ENCODE results near the gene STK33. TPM values are rescaled to one million over a fixed set of nuclear protein-coding genes. Genes with fewer than 3 reads are reported as not detected.

The STK33 gene
- total RNA-seq, 1 experiment from 2014 or later = 19.5 TPM

DNA sequence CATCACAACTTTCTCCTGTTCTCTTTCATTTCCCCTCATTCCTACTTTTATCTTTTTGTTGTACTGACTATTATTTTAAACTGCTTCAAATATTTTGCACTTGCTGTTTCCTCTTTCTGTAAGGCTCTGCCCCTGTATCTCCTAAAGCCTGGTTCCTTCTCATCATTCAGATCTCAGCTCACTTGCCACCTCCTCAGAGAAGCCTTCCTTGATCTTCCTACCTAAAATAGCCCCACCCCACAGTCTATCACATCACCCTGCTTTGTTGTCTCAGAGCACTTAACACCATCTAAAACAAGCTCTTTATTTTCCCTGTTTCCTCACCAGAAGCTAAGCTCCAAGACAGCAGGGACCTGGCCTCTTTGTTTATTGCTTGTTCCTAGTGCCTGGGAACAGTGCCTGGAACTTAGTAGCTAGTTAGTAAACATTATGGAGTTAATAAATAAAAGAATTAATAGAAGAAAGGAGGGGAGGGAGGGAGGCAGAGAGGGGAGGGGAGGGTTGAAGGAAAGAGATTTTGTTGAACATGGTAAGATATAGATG lies 2.5 kb upstream of the STK33 start:
- TF ChIP-seq, protein P1, sequence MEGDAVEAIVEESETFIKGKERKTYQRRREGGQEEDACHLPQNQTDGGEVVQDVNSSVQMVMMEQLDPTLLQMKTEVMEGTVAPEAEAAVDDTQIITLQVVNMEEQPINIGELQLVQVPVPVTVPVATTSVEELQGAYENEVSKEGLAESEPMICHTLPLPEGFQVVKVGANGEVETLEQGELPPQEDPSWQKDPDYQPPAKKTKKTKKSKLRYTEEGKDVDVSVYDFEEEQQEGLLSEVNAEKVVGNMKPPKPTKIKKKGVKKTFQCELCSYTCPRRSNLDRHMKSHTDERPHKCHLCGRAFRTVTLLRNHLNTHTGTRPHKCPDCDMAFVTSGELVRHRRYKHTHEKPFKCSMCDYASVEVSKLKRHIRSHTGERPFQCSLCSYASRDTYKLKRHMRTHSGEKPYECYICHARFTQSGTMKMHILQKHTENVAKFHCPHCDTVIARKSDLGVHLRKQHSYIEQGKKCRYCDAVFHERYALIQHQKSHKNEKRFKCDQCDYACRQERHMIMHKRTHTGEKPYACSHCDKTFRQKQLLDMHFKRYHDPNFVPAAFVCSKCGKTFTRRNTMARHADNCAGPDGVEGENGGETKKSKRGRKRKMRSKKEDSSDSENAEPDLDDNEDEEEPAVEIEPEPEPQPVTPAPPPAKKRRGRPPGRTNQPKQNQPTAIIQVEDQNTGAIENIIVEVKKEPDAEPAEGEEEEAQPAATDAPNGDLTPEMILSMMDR (conservative IDR thresholded peaks at IDR 0.05) = no peak
- no peak for DNase-seq

More for the DNA sequence above, 2.5 kb upstream of the STK33 start:
- no peaks in the 10 kb centered on the region for H3K4me1 ChIP-seq (ENCODE audit: insufficient read depth, low read length)
- no peak overlapping the region for H2BK15ac ChIP-seq (ENCODE audit: low read depth, low read length)
- H3K4me1 Mint-ChIP-seq = peaks cover 18 to 25% of the 10 kb centered on the region in 2 experiments
- H3K27me3 ChIP-seq (ENCODE audit: insufficient read depth, low read length) = no peaks in the 10 kb centered on the region
- H4K20me1 ChIP-seq (ENCODE audit: control insufficient read depth, insufficient read depth, insufficient read length) = no peaks in the 10 kb centered on the region
- H3K4ac ChIP-seq (ENCODE audit: low read depth, low read length) = no peak overlapping the region
- H3K9me3 Mint-ChIP-seq = no peaks in the 10 kb centered on the region
- H3K79me1 ChIP-seq (ENCODE audit: insufficient read depth, low read depth, low read length, poor library complexity, severe bottlenecking) = no peaks in the 10 kb centered on the region
- no peaks in the 10 kb centered on the region for H3K9me3 ChIP-seq (ENCODE audit: control insufficient read depth, low read depth, low read length)
- H2BK12ac ChIP-seq (ENCODE audit: insufficient read length, low read depth, low read length) = no peak overlapping the region
- H4K91ac ChIP-seq (ENCODE audit: insufficient read length, low read depth, low read length) = no peak overlapping the region
- H3K79me2 ChIP-seq (ENCODE audit: insufficient read depth, low read length) = no peaks in the 10 kb centered on the region
- no peak overlapping the region for H3K56ac ChIP-seq (ENCODE audit: insufficient read length, low read depth, low read length)
- no peak overlapping the region for H2BK120ac ChIP-seq (ENCODE audit: low read depth, low read length, poor library complexity, severe bottlenecking)
- H3K4me2 ChIP-seq (ENCODE audit: insufficient read depth, insufficient read length, low read length) = no peak overlapping the region
- no peak overlapping the region for H2AK5ac ChIP-seq (ENCODE audit: insufficient read length, low read length)
- no peak overlapping the region for H3K4me3 Mint-ChIP-seq
- H4K8ac ChIP-seq (replicated peaks; ENCODE audit: insufficient read length, low read depth, low read length) = no peak overlapping the region
- no peak overlapping the region for H3K9ac ChIP-seq (ENCODE audit: extremely low read depth, insufficient read length, low read length)
- H2BK5ac ChIP-seq (ENCODE audit: insufficient read length, low read length) = no peak overlapping the region
- no peak overlapping the region; a peak in 1 of 7 replicates for H3K27ac Mint-ChIP-seq
- peaks cover 13% of the 10 kb centered on the region for H3K23me2 ChIP-seq (ENCODE audit: insufficient read length, low read depth, low read length, poor library complexity, severe bottlenecking)
- H2AFZ ChIP-seq (ENCODE audit: low read length) = no peak overlapping the region
- no peak overlapping the region for H3K27ac ChIP-seq (ENCODE audit: insufficient read length, low read depth, low read length)
- H4K5ac ChIP-seq (ENCODE audit: insufficient read length, low read depth, low read length) = no peak overlapping the region
- no peak overlapping the region for H3K14ac ChIP-seq (ENCODE audit: insufficient read depth, low read length)
- H3K18ac ChIP-seq (ENCODE audit: insufficient read length, low read depth, low read length) = no peak overlapping the region
- H3K27me3 Mint-ChIP-seq (ENCODE audit: low read depth) = no peaks in the 10 kb centered on the region; the same call in 1 of the 2 replicates
- no peak overlapping the region for H3T11ph ChIP-seq (ENCODE audit: low read length)
- H3K36me3 Mint-ChIP-seq (ENCODE audit: insufficient read depth in 1 of 3, low read depth in 3 of 3) = no peaks in the 10 kb centered on the region; a peak in 1 of 7 replicates
- no peak overlapping the region for H2BK20ac ChIP-seq (ENCODE audit: low read depth, low read length, poor library complexity, severe bottlenecking)
- no peak overlapping the region for H3K23ac ChIP-seq (ENCODE audit: insufficient read length, low read depth, low read length)

Measured in H9 (cell line).